Ovary (tissue), 3 donors: ENCODE measurements around the gene GNE.

ENCODE experiments used
- CTCF ChIP-seq, 3 donors: fragments of 450-650 bp in 2 of 3; fragments of 200-600 bp in 1 of 3; IDR thresholded peaks; one replicate each; pipeline versions ENCODE4 v1.5.1 to v1.8.0; 2016 to 2022; ENCODE audit warnings: antibody characterized with exemption in 3 of 3, mild to moderate bottlenecking in 1 of 3
- POLR2A ChIP-seq: fragments of 450-650 bp; IDR thresholded peaks from one replicate; pipeline ENCODE4 v1.6.1; 2017; ENCODE audit warnings: antibody characterized with exemption, mild to moderate bottlenecking, moderate library complexity
- donor health status: DM: no; HTN: no; CAD: no.

GRCh38 chr9:36258996-36259533 lies 817 bp upstream of the GNE start:
- TF ChIP-seq CTCF (IDR thresholded peaks at IDR 0.05) (no peak), POLR2A (no peak)
